ENCODE data around the gene ANGEL1.

The ANGEL1 gene

DNA sequence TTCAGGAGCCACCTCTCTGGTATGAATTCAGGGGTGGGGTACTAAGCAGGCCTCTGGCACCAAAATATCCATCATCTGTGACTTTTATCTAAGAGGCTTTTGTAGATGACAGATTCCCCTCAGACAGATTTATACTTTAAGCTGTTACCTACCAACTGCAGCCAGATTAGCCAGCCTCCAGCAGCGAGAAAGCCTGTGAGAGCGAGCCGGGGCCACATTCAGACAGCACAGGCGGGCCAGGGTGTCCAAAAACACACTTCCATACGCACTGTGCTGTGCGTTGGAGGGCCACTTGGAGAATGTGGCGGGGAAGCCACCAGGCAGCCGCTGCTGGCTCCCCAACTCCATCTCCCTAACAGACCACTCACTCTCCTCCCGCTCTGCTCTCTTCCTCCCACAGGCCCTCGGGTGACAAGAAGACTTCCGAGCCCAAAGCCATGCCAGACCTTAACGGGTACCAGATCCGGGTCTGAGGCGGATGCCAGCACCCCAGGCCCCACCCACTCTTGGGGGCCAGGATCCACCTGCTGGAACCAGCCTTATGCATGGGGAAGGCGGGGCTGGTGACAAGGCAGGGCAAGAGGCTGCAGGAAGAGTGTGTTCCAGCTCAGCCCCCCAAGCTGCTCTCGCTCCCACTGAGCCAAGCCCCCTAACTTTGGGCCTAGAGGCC is 34.0 kb downstream of the ANGEL1 start:
- no peak for DNase-seq

DNA sequence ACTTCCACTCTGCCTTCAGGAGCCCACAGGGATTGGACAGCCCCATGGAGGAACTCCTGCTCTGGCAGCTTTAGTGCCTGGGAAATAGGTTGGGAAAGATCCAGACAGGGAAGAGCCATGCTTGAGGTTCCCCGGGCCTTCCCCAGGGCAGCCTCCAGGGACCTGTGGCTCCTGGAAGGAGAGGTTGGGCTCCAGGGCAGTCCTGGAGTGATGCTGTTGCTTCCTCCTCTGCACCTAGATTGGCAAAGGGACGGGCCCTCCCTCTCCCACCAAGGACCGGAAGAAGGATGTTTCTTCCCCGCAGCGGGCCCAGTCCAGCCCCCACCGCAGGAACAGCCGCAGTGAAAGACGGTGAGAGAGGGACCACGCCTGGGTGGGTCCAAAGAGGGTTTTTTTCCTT is 35.0 kb downstream of the ANGEL1 start:
- DNase-seq = no peak

DNA sequence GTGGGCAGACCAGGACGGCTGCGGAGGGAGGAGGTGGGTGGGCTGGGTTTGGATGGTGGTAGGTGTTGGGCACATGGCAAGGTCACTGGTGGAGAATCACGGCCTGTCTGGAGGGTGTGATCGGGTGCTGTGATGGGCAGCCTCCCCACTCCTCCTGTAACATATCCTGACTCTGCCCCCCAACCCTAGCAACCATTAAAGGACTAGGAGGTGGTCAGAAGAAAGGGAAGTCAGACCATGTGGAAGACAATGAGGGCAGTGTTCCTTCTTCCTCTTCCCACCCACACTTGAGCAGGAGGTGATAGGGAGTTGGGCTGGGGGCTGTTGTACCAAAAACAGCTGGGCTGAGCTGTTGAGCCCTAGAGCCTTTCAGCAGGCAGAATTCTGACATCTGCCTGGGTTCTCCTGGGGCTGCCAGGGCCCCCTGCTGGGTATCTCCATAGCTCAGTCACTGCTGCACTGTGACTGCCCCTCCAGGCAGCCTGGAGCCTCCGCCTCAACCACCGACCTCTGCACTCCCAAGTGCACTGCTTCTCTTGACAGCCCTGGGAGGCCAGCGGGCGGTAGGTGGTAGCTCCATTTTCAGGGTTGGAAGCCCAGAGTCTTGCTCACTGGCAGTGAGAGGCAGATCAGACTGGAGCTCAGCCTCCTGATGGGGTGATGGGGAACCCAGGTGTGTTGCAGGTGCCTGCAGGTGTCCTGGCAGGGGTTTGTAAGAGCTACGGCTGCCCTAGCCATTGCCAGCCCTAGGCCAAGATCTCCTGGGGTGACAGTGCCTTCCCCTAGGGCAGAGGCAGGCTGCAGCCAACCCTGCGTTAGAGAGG is 36.0 kb downstream of the ANGEL1 start:
- DNase-seq = no peak

DNA sequence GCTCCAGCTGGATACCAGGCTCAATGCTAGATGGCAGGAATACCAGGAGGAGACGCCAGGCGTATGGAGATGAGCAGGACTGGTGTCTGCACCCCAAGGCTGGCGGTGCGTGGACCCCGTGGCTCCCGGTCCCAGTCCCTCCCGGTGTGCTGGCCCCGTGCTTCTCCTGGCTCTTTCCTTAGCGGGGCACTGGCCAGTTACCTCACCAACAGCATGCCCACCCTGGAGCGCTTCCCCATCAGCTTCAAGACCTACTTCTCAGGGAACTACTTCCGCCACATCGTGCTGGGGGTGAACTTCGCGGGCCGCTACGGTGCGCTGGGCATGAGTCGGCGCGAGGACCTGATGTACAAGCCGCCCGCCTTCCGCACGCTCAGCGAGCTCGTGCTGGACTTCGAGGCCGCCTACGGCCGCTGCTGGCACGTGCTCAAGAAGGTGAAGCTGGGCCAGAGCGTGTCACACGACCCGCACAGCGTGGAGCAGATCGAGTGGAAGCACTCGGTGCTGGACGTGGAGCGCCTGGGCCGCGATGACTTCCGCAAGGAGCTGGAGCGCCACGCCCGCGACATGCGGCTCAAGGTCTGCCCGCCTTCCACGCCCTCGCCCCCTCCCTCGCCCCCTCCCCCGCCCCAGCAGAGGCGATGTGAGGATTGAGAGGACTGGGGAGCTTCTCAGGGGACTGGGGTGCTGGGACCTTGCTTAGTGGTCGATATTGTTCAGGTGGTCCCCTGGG is 36.8 kb downstream of the ANGEL1 start:
- no peak for DNase-seq

DNA sequence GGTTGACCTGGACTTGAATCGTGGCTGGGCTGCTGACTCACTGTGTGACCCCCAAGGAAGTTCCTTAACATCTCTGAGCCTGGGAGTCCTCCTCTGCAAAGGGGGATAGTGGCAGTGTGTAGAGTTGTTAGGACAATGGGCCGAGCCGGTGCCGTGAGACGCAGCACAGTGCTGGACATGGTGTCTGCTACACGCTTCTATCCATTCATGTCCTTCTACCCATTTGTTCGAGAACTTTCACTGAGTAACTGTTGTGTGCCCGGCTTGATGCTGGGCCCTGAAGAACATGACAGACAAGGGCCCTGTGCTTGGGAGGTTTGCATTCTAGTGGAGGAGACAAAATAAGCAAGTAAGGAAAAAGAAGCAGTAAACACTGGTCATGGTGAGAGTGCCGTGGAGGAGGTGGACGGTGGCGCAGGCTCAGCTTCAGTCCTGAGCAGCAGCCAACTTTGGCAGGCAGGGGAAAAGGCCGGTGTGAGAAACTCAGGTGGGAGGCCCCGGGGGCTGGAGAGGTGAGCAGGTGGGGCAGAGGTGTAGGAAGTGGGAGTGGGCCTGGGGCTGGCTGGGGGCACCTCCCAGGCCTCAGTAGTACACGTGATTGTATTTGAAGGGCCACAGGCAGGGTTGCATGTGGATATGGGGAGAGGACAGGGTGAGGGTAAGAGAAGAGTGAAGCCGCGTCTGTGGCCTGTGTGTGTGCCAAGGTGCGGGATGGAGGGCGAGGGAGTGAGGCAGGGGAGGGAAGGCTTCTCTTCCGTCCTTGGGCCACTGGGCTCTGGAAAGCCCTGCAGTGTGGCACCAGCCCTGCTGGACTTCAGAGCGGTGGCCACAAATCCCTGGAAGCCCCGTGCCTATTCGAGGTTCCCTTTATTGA is 37.6 kb downstream of the ANGEL1 start:
- no peak for DNase-seq

DNA sequence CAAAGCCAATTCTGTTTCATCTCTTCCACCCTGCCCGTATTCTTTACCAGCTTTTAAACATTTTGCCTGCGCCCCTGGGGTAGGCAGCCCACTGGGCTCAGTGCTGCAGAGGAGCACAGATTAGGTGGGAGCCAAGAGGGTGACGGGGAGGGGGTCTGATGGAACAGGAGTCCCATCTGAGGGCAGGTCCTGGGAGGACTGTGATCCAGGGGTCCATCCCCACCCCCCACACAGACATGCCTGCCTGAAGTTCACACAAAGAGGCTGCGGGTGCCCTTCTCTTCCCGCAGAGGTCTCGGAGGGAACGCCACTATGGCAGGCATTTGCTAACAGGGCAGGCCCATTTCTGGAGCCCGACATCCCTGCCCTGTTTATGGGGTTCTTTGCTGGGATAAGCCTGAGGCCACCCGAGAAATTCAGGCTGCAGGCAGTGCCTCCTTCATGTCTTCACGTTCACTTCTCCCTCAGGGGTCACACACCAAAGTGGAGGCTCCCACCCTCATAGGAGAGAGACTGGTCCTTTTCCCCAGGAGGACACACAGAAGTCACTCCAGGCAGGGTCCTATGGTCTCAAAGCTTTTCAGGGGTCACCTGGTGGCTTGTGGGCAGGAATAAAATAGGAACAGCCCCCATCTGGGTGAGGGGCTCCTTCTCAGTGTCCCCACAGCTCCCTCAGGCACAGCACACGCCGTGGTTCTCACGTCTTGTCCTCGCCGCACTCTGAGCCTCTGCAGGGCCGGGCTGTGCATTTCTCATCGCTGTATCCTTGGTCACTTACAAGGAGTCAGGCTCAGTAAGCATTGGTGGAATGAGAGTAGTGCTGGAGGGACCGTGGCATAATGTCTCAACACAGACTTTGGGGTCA is 38.5 kb downstream of the ANGEL1 start:
- no peak for DNase-seq

DNA sequence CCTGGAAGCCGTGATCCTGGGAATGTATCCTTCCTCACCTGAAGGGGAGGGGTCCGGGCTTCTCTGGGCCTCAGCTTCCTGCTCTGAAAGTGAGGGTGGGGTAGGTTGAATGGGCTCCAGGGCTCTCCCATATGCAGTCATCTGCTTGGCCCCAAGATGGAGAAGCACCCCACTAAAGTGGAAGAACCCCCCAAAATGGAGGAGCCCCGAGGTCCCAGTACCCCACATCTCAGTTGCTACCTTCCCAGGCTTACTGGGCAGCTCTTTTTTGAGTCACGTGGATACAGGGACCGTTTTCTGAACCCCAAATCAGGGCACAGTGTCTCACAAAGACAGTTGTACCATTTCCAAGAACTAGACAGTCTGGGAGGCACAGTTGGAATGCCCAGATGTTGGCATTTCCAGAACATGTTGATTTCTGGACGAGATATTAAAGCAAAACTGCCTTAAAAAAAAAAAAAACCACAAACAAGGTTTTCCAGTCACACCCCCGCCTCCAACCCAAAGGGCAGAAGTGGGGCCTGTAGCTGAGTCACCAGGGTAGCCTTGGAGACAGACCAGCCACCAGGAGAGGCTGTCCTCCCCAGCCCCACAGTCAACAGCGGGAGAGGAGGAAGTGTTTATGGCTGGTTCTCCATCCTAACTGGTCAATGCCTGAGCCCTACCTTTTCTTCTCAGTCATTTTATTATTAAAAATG is 39.3 kb downstream of the ANGEL1 start:
- DNase-seq = peak; percentile 68

DNA sequence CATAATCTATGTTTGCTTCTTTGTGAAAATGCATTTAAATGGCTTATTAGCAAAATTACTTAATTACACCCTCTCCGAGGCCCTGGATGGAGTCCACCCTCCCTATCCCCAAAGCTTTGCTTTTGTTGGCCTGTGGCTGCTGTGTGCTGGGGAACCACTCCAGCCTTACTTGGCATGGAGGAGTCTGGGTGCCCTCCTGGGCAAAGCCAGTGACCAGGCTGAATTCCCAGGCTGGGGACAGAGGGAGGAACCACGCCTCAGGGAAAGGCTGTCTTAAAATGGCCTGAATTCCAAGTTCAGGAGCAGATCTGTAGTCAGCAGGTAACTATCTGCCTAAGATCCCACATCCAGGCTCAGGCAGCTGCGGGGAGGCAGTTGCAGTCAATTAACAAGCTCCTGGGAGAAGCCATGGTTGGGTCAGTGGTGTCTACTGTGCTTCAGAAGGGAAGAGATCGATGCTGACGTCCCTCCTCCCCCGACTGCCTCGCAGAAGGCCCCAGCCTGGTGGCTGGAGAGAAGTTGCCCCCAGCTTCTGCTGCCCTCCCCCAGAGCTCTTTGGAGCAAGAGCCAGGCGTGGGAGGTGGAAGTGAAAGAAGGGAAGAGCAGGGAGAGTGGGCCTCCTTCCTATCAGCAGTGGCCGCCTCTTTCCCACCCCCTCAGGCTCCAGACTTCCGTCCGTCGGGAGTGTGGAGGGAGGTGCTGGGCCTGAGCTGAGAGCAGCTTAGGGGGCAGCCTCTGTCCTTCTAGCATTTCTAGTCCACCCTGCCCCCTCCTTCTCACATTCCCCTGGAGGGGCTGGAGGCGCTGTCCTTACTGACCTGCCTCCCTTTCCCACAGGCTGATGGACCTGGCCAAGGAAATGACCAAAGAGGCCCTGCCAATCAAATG is 40.1 kb downstream of the ANGEL1 start:
- DNase-seq = no peak

DNA sequence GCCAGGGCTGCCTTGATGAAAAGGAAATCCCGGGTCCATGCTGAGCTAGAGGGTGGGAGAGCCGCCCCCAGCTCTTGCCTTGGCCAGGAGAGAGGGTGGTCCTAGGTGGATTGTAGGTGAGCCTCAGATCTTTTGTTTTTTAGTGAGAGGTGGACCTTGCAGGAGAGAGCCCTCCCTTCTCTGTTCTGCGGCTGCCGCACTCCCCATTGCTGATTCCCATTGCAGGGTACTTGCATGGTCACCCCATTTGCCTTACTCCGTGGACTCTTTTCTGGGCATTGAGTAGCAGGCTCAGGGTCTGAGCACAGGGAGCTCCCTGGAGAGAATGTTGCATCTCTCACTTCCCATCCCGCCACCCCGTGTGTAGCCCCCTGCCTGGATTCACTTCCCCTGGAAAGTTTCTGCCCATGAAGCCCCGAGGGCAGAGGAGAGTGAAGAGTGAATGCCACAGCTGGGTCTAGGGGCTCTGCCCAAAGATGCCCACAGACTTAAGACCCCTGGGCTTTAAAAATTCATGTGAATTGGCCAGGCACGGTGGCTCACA is 41.2 kb downstream of the ANGEL1 start:
- no peak for DNase-seq

DNA sequence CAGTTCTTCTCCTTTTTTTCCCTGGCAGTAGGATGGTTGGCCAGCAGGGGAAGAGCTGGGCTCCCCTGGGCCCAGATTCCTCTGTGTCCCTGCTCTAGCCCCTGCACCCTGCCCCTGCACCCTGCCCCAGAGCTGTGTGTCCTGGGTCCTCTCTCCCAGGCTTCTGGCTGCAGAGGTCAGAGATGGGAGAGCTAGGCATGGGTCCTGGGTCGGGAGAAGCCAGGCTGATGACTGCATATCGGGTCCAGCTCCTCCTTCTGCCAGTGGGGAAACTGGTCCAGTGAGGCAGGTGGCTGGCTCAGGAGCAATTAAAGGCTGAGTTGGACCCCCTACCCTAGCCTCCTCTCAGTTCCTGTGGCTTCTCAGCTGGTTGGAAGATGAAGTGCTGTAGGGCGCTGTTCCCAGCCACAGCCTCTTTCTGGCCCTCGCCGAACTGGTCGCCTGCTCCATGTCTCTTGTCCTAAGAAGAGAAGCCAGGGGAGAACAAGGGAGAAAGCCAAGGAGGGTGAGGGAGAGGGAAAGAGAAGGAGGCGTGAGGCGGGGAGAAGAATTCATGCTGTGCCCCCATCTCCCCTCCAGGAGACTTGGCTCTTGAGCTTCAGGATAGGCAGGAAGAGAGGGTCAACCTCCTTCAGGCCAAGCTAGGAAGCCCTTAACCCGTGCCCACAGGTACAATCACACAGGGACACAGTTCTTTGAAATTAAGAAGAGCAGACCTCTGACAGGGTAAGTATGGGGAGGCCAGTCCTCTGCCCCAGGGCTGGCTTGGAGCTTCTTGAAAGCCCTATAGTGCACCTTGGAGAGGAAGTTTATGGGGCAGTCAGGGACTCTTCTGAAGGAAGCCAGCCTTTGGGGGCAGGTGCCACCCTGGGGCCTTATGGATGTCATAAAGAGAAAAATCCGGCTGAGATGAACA is 41.9 kb downstream of the ANGEL1 start:
- DNase-seq = no peak

DNA sequence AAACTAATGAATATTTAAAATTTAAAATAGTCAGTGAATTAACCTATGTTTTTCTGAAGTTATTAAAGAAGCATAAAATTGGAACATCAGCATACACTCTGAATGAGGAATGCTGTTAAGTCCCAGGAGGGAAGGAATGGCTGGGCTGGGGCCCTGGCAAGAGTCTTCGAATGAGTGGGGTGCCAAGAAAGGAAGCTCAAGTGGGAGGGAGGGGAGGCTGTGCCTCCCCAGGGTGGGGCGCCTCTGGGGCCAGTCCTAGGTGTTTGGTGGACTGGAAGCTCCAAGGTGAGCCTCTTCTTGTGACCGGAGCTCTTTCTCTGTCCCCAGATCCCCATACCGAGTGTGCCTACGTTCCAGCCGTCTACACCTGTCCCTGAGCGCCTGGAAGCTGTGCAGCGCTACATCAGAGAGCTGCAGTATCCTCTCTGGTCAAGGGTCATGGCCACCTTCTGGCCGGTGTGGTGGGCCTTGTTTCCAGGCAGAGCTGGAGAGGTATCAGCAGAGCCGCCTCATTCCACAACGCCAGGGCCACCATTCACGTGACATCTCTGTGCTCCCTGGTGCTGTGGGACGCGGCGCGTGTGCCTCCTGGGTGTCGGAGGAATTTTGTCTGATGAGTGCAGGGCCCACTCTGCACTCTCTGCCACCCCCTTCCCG is 42.9 kb downstream of the ANGEL1 start:
- no peak for DNase-seq

DNA sequence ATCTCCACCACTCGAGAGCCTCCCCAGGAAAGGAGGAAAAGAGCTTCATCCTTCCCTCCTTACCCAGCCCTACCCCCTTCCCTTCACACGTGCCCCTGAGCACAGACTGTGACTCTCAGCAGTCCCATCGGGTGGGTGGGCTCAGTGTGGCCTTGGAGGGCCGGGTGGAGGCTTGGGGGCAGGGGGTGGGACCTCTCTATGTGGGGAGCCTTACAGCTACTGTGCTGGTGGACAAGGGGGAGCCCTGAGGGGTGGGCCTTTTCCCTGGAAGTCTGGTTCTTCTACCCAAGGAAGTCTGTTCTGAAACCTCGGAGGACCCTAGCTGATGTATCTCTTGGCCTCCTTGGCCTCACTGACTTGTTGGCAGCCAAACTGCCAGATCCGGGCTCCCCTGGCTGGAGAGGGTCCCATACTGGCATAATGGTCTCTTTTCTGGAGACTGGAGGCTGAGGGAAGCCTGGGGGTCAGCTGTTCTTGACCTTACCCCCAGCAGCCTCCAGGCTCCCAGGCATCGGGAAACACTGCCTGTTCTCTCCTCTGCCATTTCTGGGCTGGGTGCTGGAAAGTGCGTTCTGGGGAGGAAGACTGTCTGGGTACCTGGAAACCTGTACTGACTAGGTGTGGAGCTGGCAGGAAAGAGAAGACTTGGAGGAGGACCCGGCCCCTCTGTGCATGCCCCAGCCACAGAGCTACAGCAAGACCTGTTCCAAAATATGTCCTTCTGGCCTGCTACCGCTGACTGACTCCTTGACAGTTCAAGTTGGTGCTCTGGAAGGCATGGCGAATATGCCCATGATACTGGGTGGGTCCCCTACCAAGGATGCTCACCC is 43.8 kb downstream of the ANGEL1 start:
- no peak for DNase-seq

DNA sequence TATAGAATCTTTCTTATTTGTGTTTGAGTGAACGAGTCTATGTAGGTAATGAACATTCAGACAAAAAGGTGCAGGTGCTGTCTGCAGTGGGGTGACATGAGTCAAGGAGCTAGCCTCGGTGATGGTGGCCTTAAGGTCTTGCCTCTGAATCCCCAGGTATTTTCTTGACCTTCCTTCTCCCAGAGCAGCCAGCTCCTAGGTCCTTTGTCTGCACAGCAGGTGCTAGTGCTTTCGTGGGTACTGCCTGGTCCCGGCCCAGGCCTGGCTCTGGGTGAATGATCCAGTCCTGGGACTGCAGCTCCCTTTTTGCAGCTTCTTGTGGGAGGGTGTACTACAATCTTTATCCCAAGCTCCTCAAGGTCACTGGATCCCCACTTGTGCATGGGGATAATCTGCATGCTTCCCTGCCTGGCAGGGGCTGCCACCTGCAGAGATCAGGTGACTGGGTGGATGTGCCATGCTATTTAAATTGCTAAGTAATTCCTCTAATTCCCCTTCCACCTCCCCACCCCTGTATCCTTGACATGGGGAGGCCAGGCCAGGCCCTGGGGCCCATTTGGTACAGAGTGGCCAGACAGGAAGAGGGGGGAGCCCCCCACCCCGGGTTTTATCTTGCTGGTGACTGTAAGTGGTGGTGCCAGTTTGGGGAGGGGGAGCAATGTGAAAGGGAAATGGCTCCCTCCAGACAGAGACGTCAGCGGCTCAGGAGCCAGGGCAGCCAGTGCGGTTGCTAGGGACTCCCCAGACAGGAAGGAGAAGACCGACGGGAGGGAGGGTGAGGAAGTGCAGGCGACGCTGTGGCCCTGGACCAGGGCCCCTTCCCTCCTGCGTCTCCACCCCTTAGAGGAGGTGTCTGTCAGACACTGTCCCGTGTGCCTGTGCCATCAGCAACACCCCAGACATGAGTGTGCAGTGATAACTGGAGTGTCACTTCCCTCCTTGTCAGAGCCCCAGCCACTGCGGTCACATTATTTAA is 44.7 kb downstream of the ANGEL1 start:
- DNase-seq = peak; percentile 90

DNA sequence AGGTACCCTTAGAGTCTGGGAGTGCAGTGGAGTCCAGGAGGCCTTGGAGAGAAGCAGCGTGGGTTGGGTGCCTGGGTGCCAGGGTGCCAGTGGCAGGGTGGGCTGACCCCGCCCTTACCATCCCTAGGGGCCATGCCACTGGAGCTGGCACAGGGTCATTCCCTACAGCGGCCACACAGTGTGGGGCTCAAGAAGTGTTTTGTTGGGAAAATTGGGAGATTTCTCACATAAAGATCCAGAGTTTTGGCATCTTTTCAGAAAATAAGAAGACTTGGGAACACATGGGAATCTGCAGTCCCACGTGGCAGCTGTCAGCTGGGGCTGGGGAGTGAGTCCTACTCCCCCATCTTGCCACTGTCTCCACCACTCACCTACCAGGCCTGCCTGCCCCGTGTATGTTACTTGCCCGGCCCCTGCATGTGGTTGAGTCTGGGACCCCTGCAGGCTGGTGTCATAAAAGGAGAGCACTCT is 47.2 kb downstream of the ANGEL1 start:
- no peak for DNase-seq

All from CD4-positive, alpha-beta T cell treated with Interferon gamma for 1 hour (primary cell).